Measurements from ENCODE around the gene PABPN1. TPM values are rescaled to one million over a fixed set of nuclear protein-coding genes. Genes with fewer than 3 reads are reported as not detected.

PABPN1 gene
- total RNA-seq, 4 donors from 2014 or later, result 8.5 to 174 (median 49.4) TPM

GRCh38 chr14:23360496-23360895 lies 39.2 kb downstream of the PABPN1 start:
- no peaks in the 10 kb centered on the region for H3K27me3 ChIP-seq
- DNase-seq, result no peak
- intact Hi-C loops (cut with DNase I; ENCODE audit: low total_unique reads), result no loop called here

GRCh38 chr14:23361320-23361719 lies 40.1 kb downstream of the PABPN1 start:
- Histone ChIP-seq H3K27ac (peak overlapping the region in 1 of 2 donors; percentile 21), H3K36me3 (no peaks in the 10 kb centered on the region), H3K9me3 (no peaks in the 10 kb centered on the region), H3K27me3 (no peaks in the 10 kb centered on the region), H3K4me1 (peaks cover 0 to 7% of the 10 kb centered on the region in 2 donors), H3K4me3 (no peak overlapping the region)
- TF ChIP-seq CTCF (IDR thresholded peaks at IDR 0.05), result no peak
- no peak for TF ChIP-seq POLR2A (IDR thresholded peaks at IDR 0.05)
- no peak for DNase-seq
- intact Hi-C loops (cut with DNase I; ENCODE audit: low total_unique reads), result no loop called here

More at GRCh38 chr14:23360496-23360895, 39.2 kb downstream of the PABPN1 start:
- Histone ChIP-seq H3K4me1 (peaks cover 0 to 7% of the 10 kb centered on the region in 2 donors), H3K27ac (peak overlapping the region in 1 of 2 donors; percentile 31), H3K4me3 (no peak overlapping the region), H3K36me3 (no peaks in the 10 kb centered on the region), H3K9me3 (no peaks in the 10 kb centered on the region)
- TF ChIP-seq CTCF (IDR thresholded peaks at IDR 0.05) (no peak), POLR2A (IDR thresholded peaks at IDR 0.05) (no peak)

- Histone ChIP-seq H3K9me3 (no peaks in the 10 kb centered on the region), H3K4me1 (peaks cover 0 to 7% of the 10 kb centered on the region in 2 donors), H3K4me3 (no peak overlapping the region), H3K36me3 (no peaks in the 10 kb centered on the region), H3K27me3 (no peaks in the 10 kb centered on the region), H3K27ac (peak overlapping the region in 1 of 2 donors; percentile 21)
- intact Hi-C loops (cut with DNase I; ENCODE audit: low total_unique reads), result no loop called here
- DNase-seq, result no peak
- TF ChIP-seq POLR2A (IDR thresholded peaks at IDR 0.05) (no peak), CTCF (IDR thresholded peaks at IDR 0.05) (no peak)
Measured at GRCh38 chr14:23361763-23362162, 40.5 kb downstream of the PABPN1 start.

GRCh38 chr14:23362200-23362599 lies 40.9 kb downstream of the PABPN1 start:
- DNase-seq, result no peak
- no peaks in the 10 kb centered on the region for H3K27me3 ChIP-seq
- peak overlapping the region in 1 of 2 donors; percentile 21 for H3K27ac ChIP-seq
- no peaks in the 10 kb centered on the region for H3K36me3 ChIP-seq
- no peaks in the 10 kb centered on the region for H3K9me3 ChIP-seq
- intact Hi-C loops (cut with DNase I; ENCODE audit: low total_unique reads), result no loop called here
- peaks cover 0 to 7% of the 10 kb centered on the region in 2 donors for H3K4me1 ChIP-seq
- no peak overlapping the region for H3K4me3 ChIP-seq
- TF ChIP-seq CTCF (IDR thresholded peaks at IDR 0.05) (peak in 1 of 4 experiments; percentile 8), POLR2A (IDR thresholded peaks at IDR 0.05) (no peak)

- intact Hi-C loops (cut with DNase I; ENCODE audit: low total_unique reads), result no loop called here
- Histone ChIP-seq H3K27me3 (no peaks in the 10 kb centered on the region), H3K9me3 (no peaks in the 10 kb centered on the region), H3K4me3 (peak overlapping the region; percentile 60 to 68), H3K27ac (peak overlapping the region; percentile 97 to 98), H3K36me3 (no peaks in the 10 kb centered on the region), H3K4me1 (peaks cover 0 to 7% of the 10 kb centered on the region in 2 donors)
- TF ChIP-seq CTCF (IDR thresholded peaks at IDR 0.05) (no peak), POLR2A (IDR thresholded peaks at IDR 0.05) (no peak)
- peak; percentile 52 to 54 for DNase-seq
Measured at GRCh38 chr14:23364164-23365035, 43.1 kb downstream of the PABPN1 start.

Data from uterus (tissue), 4 donors.